HFF-Myc (cell line): Measurements from ENCODE around the gene FAM209A.
"Not testable (repeated sequence)": the region's sequence is repeated elsewhere in the genome, so short reads cannot be mapped to it uniquely, and the experiment has no call there.

Source experiments
- DNase-seq: peaks from one replicate; pipeline ENCODE4 v3.0.0-alpha.2; 2011; ENCODE audit warnings: low read depth; ENCODE audit errors: extremely low read depth
- H3K4me3 ChIP-seq: replicated peaks from 2 replicates; pipeline ENCODE4 v1.5.1; 2011; ENCODE audit warnings: low read depth, mild to moderate bottlenecking, control low read depth, low read length
- CTCF ChIP-seq: IDR thresholded peaks from 2 replicates; pipeline ENCODE4 v1.5.1; 2012; ENCODE audit warnings: mild to moderate bottlenecking, low read depth, low read length, control low read depth; ENCODE audit errors: missing control alignments

Gene FAM209A, protein sequence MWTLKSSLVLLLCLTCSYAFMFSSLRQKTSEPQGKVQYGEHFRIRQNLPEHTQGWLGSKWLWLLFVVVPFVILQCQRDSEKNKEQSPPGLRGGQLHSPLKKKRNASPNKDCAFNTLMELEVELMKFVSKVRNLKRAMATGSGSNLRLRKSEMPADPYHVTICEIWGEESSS

GRCh38 chr20:56524444-56524843 lies at the start of gene FAM209A:
Gene FAM209A (plus strand): TSS chr20:56524744. CDS start chr20:56524809, 65 bp downstream.
- DNase-seq, H3K4me3 ChIP-seq: not testable (repeated sequence)

GRCh38 chr20:56483970-56484369 lies 40.6 kb upstream of the FAM209A start:
- H3K4me3 ChIP-seq: no peak overlapping the region
- no peak for DNase-seq
- TF ChIP-seq CTCF: no peak

DNA sequence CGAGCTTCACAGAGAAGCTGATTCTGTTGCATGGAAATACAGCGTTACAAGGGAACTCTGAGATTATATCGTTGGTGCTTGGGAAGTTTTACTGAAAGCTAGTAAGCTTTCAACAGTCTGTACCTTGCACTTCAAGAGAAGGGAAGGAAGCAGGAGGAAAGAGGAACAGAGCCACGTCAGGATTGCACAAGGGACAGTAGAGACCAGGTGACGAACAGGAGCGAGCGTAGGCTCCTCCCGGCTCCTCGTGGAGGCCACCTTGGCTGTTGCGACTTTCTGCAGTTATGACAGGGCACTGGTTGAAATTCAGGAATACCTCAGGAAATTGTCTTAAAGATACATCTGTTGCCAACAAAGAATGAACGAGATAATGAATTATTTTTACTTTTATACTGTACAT lies 37.3 kb upstream of the FAM209A start:
- no peak for DNase-seq
- no peak for TF ChIP-seq CTCF

GRCh38 chr20:56488566-56488965 lies 36.0 kb upstream of the FAM209A start:
- no peak for TF ChIP-seq CTCF
- no peak overlapping the region for H3K4me3 ChIP-seq
- no peak for DNase-seq

More for the DNA sequence above, 37.3 kb upstream of the FAM209A start:
- no peak overlapping the region for H3K4me3 ChIP-seq

DNA sequence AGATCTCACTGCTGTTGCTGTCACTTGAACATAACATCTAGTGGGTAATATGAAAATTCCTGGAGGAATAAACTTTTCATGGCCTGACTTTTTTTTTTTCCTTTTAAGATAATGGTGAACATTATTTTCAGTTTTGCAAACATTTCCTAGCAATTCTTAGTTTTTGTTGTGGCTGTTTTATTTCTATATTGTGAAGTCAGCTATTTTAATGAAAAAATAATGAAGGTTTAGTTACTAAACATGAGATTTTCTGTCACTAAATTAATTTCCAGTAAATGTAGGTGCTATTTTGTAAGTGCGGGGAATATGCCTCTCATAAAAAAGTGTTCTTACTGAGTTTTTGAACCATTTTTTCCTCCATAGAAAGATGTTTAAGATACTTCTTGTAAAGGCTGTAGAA lies 23.4 kb upstream of the FAM209A start:
- TF ChIP-seq CTCF: no peak
- H3K4me3 ChIP-seq: no peak overlapping the region
- no peak for DNase-seq

DNA sequence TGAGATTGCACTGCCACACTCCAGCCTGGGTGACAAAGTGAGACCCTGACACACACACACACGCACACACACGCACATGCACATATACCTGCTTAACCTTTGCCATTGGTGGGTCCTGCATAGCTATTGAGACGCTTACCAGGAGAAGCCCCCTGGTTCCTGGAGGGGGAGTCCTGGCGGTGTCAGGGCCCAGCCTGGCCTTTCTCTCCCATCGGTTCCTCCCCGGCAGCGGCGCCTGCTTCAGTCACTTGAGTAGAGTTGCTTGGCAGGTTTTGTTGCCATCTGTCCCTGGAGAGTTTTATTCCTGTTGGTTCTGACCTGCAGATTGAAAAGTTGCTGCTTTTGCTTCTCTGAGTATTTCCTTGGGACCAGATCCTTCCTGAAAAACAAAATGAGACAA lies 20.6 kb upstream of the FAM209A start:
- no peak for TF ChIP-seq CTCF
- no peak overlapping the region for H3K4me3 ChIP-seq
- no peak for DNase-seq

DNA sequence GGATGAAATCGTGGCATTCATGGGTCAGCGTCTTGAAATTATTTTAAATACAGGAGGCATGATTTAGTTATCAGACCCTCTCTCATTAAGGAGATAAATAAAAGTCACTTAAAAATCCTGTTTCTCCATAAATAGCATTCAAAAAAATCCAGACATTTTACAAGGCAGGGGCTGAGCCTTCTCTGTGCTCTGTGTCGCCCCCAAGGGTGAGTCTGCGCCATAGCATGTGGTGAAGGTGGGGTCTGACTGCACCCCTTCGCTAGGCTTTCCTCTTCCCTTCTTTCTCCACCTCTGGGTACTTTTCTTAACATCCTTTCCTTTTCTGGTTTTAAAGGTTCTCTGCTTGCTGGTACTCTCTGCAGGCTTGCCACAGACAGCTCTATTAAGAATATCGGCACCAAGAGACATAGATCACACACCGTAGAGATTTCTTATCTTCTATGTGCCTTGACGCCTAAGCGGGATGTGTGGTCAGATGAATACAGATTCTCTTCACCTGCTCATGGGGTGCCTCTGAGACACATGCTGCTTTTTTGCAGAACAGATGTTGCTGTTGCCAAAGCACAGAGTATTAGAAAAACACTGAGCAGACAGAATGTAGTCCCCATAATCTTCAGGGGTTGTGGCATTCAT lies 20.1 kb upstream of the FAM209A start:
- H3K4me3 ChIP-seq: no peak overlapping the region
- no peak for DNase-seq
- TF ChIP-seq CTCF: peak; percentile 65
